OCI-LY3 (cell line): ENCODE measurements around the gene GSTM4.

Experiments used
- CTCF ChIP-seq: fragments of 200-600, 300-600 bp; sonication (generic); IDR thresholded peaks from 2 replicates; pipeline ENCODE4 v1.5.1; 2014; ENCODE audit warnings: antibody characterized with exemption, low read length, low read depth
- EZH2phosphoT487 ChIP-seq: fragments of 200-600 bp; shearing (Covaris generic); IDR thresholded peaks from 2 replicates; pipeline ENCODE4 v1.6.1; 2018; ENCODE audit warnings: antibody characterized with exemption, mixed run types, low read depth

GRCh38 chr1:109664671-109665070, 8.8 kb downstream of the GSTM4 start:
- TF ChIP-seq CTCF (no peak), EZH2phosphoT487 (no peak)
